ENCODE results near the gene NPR2.

GRCh38 chr9:35743452-35743851 lies 47.9 kb upstream of the NPR2 start:
- TF ChIP-seq CTCF (IDR thresholded peaks at IDR 0.05) (no peak), POLR2A (IDR thresholded peaks at IDR 0.05) (no peak)
